ENCODE data around the gene APOBEC3F.

GRCh38 chr22:39027717-39028116 is 12.9 kb upstream of the APOBEC3F start:
- TF ChIP-seq POLR2A (IDR thresholded peaks at IDR 0.05; ENCODE audit: extremely low read depth, insufficient read length) (no peak), CTCF (IDR thresholded peaks at IDR 0.05; ENCODE audit: low read depth, low read length) (no peak), MAX (IDR thresholded peaks at IDR 0.05; ENCODE audit: low read depth, low read length) (no peak)
